Gastroesophageal sphincter (tissue), 4 donors: ENCODE data around the gene RHOU. TPM values are rescaled to one million over a fixed set of nuclear protein-coding genes. Genes with fewer than 3 reads are reported as not detected.

Experiments used
- ATAC-seq: fragments of 150-250 bp; one replicate; pipeline ENCODE4 v1.9.1; 2016; ENCODE audit warnings: mild to moderate bottlenecking, moderate library complexity
- H3K27ac ChIP-seq, 4 donors: fragments of 200-600 bp; sonication (generic) in 3 of 4; 1 replicate in 3 of 4; 2 replicates in 1 of 4; pipeline ENCODE4 v1.5.1; 2016 to 2019
- H3K27me3 ChIP-seq: fragments of 200-600 bp; sonication (generic); one replicate; pipeline ENCODE4 v1.5.1; 2019
- H3K36me3 ChIP-seq, 2 donors: fragments of 200-600 bp; sonication (generic); one replicate each; pipeline ENCODE4 v1.5.1; 2019; ENCODE audit warnings: control low read depth in 1 of 2
- H3K4me1 ChIP-seq, 3 donors: fragments of 200-600 bp; sonication (generic); 1 replicate in 2 of 3; 2 replicates in 1 of 3; pipeline ENCODE4 v1.5.1; 2016 to 2019; ENCODE audit warnings: control low read depth in 2 of 3
- H3K4me3 ChIP-seq, 2 donors: fragments of 200-600 bp; sonication (generic); one replicate each; pipeline ENCODE4 v1.5.1; 2019; ENCODE audit warnings: mild to moderate bottlenecking in 1 of 2, moderate library complexity in 1 of 2
- H3K9me3 ChIP-seq, 3 donors: fragments of 200-600 bp; sonication (generic); one replicate each; pipeline ENCODE4 v1.5.1; 2017 to 2019; ENCODE audit warnings: control low read depth in 2 of 3
- CTCF ChIP-seq, 4 experiments: fragments of 200-600 bp in 2 of 4; fragments of 450-650 bp in 2 of 4; sonication (generic) in 1 of 4; IDR thresholded peaks; one replicate each; pipeline ENCODE4 v1.5.1; 2017 to 2019; ENCODE audit warnings: antibody characterized with exemption in 4 of 4, mild to moderate bottlenecking in 2 of 4, moderate library complexity in 2 of 4
- EP300 ChIP-seq: sonication (generic); formaldehyde crosslinking; IDR thresholded peaks from one replicate; pipeline ENCODE4 v1.6.1; 2017; ENCODE audit warnings: antibody characterized with exemption, mild to moderate bottlenecking
- POLR2A ChIP-seq, 2 donors: fragments of 450-650 bp; IDR thresholded peaks; one replicate each; pipeline ENCODE4 v1.6.1; 2017; ENCODE audit warnings: antibody characterized with exemption in 2 of 2, mild to moderate bottlenecking in 2 of 2, moderate library complexity in 1 of 2
- POLR2AphosphoS5 ChIP-seq: sonication (generic); formaldehyde crosslinking; IDR thresholded peaks from one replicate; pipeline ENCODE4 v1.6.1; 2017; ENCODE audit warnings: antibody characterized with exemption
- WGBS, 2 donors: methylation state at CpG; one replicate each; pipeline ENCODE4 v1.1.5; 2018; ENCODE audit warnings: low coverage in 1 of 2; 5-methylcytosine and 5-hydroxymethylcytosine counted together
- total RNA-seq, 4 donors: library from RNA; depleted of rRNA; stranded (reverse); fragments of >200 nt; gene quantifications; one replicate each; pipeline ENCODE4 v1.1.0, GENCODE V29; 2016

Gene RHOU
- total RNA-seq, 4 donors from 2014 or later, result 16.3 to 53.0 (median 31.0) TPM

- H3K36me3 ChIP-seq, result no peaks in the 10 kb centered on the region
- WGBS, 2 donors, result 55 to 64% methylated on average over 2 to 3 of the region's 3 CpGs
- no peak overlapping the region for H3K4me3 ChIP-seq
- no peaks in the 10 kb centered on the region for H3K27me3 ChIP-seq
- H3K4me1 ChIP-seq, result no peaks in the 10 kb centered on the region
- no peak overlapping the region for H3K27ac ChIP-seq
- no peaks in the 10 kb centered on the region for H3K9me3 ChIP-seq
- TF ChIP-seq POLR2A (IDR thresholded peaks at IDR 0.05), result no peak
- no peak for TF ChIP-seq POLR2AphosphoS5
- TF ChIP-seq EP300, result no peak
- TF ChIP-seq CTCF (IDR thresholded peaks at IDR 0.05), result no peak
- no peak for ATAC-seq
Measured at GRCh38 chr1:228725178-228725577, 10.1 kb upstream of the RHOU start.

GRCh38 chr1:228727681-228728171 lies 7.6 kb upstream of the RHOU start:
- H3K27ac ChIP-seq, result no peak overlapping the region
- TF ChIP-seq CTCF (IDR thresholded peaks at IDR 0.05) (no peak), POLR2AphosphoS5 (no peak), EP300 (no peak), POLR2A (IDR thresholded peaks at IDR 0.05) (no peak)
- no peak overlapping the region for H3K4me3 ChIP-seq
- no peaks in the 10 kb centered on the region for H3K36me3 ChIP-seq
- 0 to 50% methylated on average over 1 of the region's 1 CpG for WGBS, 2 donors
- ATAC-seq, result no peak
- no peaks in the 10 kb centered on the region for H3K9me3 ChIP-seq
- H3K27me3 ChIP-seq, result no peaks in the 10 kb centered on the region
- H3K4me1 ChIP-seq, result no peaks in the 10 kb centered on the region

DNA sequence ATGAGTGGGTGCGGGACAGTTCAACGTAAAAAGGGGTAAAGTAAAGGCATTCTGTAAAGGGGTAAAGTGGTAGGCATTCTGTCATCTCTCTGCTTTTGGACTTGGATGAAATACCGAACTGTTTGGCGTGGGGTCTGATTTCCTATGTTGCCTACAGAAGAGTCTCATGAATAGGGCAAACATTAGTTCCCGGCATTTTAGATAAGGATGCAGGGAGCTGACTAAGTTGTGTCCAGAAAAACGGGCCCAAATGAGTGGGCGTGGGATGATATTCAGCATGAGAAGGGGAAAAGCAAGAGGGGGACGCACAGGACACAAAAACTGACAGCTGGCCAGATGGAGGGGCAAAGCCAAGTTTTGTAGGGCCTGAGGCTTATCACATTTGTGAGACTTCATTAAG lies 2.9 kb upstream of the RHOU start:
- TF ChIP-seq POLR2A (IDR thresholded peaks at IDR 0.05), result no peak
- no peak for TF ChIP-seq EP300
- TF ChIP-seq POLR2AphosphoS5, result no peak
- TF ChIP-seq CTCF (IDR thresholded peaks at IDR 0.05), result no peak
- ATAC-seq, result no peak
- no peaks in the 10 kb centered on the region for H3K9me3 ChIP-seq
- H3K4me3 ChIP-seq, result no peak overlapping the region
- peaks cover 0 to 19% (median 0%) of the 10 kb centered on the region in 3 donors for H3K4me1 ChIP-seq
- no peak overlapping the region for H3K27ac ChIP-seq
- no peaks in the 10 kb centered on the region for H3K36me3 ChIP-seq
- 87% methylated on average over 8 of the region's 8 CpGs; no CpG with 5 or more reads in 1 of the 2 donors for WGBS, 2 donors
- H3K27me3 ChIP-seq, result no peaks in the 10 kb centered on the region

GRCh38 chr1:228733576-228733975 lies 1.7 kb upstream of the RHOU start:
- no peaks in the 10 kb centered on the region for H3K9me3 ChIP-seq
- H3K27ac ChIP-seq, result no peak overlapping the region
- H3K4me3 ChIP-seq, result no peak overlapping the region
- H3K36me3 ChIP-seq, result peaks cover 0 to 5% of the 10 kb centered on the region in 2 donors
- no peaks in the 10 kb centered on the region for H3K27me3 ChIP-seq
- 88 to 96% methylated on average over 1 to 2 of the region's 4 CpGs for WGBS, 2 donors
- ATAC-seq, result no peak
- no peak for TF ChIP-seq POLR2AphosphoS5
- TF ChIP-seq CTCF (IDR thresholded peaks at IDR 0.05), result no peak
- TF ChIP-seq POLR2A (IDR thresholded peaks at IDR 0.05), result no peak
- no peak for TF ChIP-seq EP300
- H3K4me1 ChIP-seq, result peaks cover 0 to 30% (median 0%) of the 10 kb centered on the region in 3 donors

DNA sequence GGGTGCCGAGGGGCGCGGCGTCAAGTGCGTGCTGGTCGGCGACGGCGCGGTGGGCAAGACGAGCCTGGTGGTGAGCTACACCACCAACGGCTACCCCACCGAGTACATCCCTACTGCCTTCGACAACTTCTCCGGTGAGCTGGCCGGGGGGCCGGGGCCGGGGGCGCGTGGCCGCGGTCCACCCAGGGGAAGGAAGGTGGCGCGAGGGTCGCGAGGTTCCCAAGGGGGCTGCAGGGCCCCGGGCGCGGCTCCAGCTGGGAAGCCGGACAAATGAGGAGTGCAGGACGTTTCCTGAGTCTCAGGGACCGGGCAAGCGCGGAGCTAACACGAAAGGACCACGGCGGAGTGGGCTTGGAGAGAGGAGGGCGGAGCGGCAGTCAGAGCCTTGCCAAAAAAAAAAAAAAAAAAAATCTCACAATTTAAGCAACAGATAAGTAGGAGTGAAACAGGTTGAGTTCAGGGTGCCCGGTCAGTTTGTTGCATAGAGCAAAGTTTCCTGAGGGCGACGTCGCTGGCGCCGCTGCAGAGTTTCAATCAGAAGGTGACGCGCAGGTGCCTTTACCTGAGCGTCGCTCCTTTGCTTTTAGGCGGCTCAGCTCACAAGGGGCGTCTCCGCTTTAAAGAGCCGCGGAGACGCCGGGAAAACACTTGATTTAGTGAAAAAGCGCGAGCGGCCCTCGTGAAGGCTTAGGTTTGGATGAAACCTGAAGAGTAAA lies 750 bp downstream of the RHOU start:
- Histone ChIP-seq H3K36me3 (peaks cover 0 to 28% of the 10 kb centered on the region in 2 donors), H3K4me3 (peak overlapping the region; percentile 78 to 92), H3K4me1 (peaks cover 0 to 55% (median 6%) of the 10 kb centered on the region in 3 donors), H3K27ac (peak overlapping the region; percentile 72 to 96 (median 92)), H3K9me3 (no peaks in the 10 kb centered on the region), H3K27me3 (no peaks in the 10 kb centered on the region)
- peak; percentile 17 for ATAC-seq
- TF ChIP-seq POLR2AphosphoS5 (no peak), POLR2A (IDR thresholded peaks at IDR 0.05) (no peak), CTCF (IDR thresholded peaks at IDR 0.05) (no peak), EP300 (no peak)
- 1 to 5% methylated on average over 11 to 18 of the region's 60 CpGs for WGBS, 2 donors
